LoVo (cell line): Measurements from ENCODE around the gene ZNF177.

Experiments
- DNase-seq: peaks from one replicate; pipeline ENCODE4 v3.0.0-alpha.2; 2016; ENCODE audit warnings: low spot score

Gene ZNF177

GRCh38 chr19:9430444-9430843, 67.6 kb downstream of the ZNF177 start:
- DNase-seq: no peak

GRCh38 chr19:9431475-9431874, 68.7 kb downstream of the ZNF177 start:
- DNase-seq: no peak
